Measurements from ENCODE around the gene SOCS7.

- TF ChIP-seq CTCF (IDR thresholded peaks at IDR 0.05) (no peak), POLR2A (IDR thresholded peaks at IDR 0.05) (no peak)
Observed at GRCh38 chr17:38428643-38429371, 77.2 kb downstream of the SOCS7 start.
